ENCODE measurements around the gene OR5K1.

OR5K1 gene

GRCh38 chr3:98518816-98519215, 55.8 kb downstream of the OR5K1 start:
- no peak for DNase-seq

GRCh38 chr3:98519351-98519750, 56.4 kb downstream of the OR5K1 start:
- DNase-seq: no peak

GRCh38 chr3:98521897-98522543, 59.0 kb downstream of the OR5K1 start:
- no peak for DNase-seq
